ENCODE measurements around the gene STAT6.
"Not testable (repeated sequence)": the region's sequence is repeated elsewhere in the genome, so short reads cannot be mapped to it uniquely, and the experiment has no call there.

Gene STAT6

DNA sequence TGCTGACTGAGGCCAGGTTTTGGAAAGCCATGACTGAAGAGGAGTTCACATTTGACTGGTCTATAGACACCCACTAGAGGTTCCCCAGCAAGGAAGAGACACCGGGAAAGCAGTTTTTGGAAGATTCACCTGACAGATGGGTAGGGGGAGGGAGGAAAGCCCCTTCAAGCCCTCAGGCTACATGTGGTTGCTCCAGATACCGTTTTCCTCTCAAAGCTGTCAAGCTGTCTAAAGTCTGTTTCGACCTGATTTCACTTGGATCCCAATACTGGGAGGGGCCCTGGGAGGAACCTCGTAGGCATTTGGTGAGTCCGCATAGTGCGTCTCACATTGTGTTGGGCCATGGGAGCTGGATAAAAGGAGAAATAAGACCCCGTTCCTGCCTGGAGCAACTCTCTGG lies 15.4 kb upstream of the STAT6 start:
- no peak for DNase-seq (ENCODE audit: low read depth in 2 of 2)

DNA sequence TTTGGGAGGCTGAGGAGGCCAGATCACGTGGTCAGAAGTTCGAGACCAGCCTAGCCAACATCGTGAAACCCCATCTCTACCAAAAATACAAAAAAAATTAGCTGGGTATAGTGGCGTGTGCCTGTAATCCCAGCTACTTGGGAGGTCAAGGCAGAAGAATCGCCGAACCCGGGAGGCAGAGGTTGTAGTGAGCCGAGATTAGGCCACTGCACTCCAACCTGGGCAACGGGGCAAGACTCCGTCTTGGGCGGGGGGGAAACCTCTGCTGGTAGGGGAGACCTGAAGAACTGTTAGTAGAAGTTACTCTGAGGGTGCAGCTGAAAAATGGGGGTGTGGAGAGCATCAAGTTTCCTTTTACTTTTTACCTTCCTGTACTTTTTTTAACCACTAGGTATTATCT lies 14.9 kb upstream of the STAT6 start:
- no peak for DNase-seq (ENCODE audit: low read depth in 2 of 2)

DNA sequence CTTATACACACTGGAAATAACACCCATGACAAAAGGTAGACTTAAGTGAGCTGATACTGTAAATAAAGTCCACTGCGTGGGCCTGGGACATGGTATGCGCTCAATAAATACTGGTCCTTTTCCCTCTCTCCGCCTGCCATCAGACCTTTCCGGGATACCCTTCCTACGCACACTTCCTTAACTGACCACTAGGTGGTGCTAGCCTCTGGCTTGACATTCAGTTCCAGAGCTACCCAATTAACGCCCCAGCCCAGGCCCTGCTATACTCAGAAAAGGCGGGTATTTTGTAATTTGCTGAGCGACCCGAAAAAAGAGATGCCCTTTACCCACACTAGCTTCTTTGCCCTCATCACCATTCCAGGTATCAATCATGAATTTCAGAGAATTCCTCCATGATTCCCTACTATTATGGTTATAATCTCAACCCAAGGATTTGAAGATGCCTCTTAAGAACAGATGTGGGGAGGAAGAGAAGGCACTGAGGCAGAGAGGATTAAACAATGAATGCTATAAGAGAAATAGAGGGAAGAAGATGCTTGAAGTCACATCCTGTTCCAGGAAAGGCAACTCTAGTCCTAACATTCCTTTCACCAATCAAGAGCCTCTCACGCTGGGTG lies 13.2 kb upstream of the STAT6 start:
- peak; percentile 67 to 77 for DNase-seq (ENCODE audit: low read depth in 2 of 2)

DNA sequence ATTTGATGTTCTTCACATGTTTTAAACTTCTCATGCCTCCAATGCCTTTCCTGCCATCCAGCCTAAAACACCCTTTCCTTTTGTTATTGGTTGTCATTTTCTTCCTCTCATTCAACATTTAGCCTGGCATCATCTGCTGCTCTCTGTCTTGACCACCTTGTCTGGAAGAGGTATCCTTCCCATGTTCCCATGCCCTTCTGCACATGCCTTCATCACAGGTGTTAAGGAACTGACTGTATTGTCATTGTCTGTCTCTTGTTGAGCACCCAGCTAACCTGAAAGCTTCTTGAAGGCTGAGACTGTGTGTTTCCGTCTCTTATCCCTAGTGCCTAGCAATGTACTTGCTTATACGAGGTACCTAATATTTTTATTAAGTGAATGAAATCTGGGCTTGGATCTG lies 12.7 kb upstream of the STAT6 start:
- no peak for DNase-seq (ENCODE audit: low read depth in 2 of 2)

DNA sequence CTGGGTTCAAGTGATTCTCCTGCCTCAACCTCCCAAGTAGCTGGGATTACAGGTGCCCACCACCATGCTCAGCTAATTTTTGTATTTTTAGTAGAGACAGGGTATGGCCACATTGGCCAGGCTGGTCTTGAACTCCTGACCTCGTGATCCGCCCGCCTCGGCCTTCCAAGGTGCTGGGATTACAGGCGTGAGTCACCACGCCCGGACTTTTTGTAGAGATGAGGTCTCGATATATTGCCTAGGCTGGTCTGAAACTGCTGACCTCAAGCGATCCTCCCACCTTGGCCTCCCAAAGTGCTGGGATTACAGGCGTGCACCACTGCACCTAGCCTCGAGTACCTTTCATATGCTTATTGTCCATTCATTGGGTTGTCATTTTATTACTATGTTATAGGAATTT lies 9.6 kb upstream of the STAT6 start:
- not testable (repeated sequence) for DNase-seq (ENCODE audit: low read depth in 2 of 2)

DNA sequence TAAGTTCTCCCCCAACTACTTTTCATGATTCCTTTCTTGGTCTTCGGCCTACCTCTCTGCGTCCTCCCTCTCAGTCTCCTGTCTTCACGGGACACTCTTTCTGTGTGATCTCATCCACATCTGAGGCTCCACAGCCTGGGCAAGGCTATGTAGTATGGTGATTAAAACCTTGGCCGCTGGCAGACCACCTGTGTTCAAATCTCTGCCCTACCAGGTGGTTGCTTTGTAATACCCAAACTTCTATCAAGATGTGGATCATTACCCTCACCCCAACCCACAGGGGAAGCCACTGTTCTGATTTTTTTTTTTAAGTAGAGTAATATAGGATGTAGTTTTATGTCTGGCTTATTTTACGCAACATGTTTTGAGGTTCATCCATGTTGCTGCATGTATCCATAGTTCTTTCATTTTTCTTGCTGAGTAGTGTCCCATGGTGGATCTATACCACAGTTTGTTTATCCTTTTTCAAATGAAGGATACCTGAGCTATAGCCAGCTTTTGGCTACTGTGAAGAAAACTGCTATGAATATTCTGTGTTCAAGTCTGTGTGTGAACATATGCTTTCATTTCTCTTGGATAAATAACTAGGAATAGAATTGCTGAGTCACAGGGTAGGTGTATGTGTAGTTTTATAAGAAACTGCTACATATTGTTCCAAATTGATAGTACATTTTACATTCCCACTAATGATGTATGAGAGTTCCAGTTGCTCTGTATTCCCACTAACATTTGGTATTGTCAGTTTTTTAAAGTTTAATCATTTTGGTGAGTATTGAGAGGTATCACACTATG lies 8.3 kb upstream of the STAT6 start:
- no peak for DNase-seq (ENCODE audit: low read depth in 2 of 2)

GRCh38 chr12:57118711-57119271 lies 7.6 kb upstream of the STAT6 start:
- no peak for DNase-seq (ENCODE audit: low read depth in 2 of 2)

GRCh38 chr12:57116580-57117281 lies 5.6 kb upstream of the STAT6 start:
- DNase-seq (ENCODE audit: low read depth in 2 of 2) = no peak

DNA sequence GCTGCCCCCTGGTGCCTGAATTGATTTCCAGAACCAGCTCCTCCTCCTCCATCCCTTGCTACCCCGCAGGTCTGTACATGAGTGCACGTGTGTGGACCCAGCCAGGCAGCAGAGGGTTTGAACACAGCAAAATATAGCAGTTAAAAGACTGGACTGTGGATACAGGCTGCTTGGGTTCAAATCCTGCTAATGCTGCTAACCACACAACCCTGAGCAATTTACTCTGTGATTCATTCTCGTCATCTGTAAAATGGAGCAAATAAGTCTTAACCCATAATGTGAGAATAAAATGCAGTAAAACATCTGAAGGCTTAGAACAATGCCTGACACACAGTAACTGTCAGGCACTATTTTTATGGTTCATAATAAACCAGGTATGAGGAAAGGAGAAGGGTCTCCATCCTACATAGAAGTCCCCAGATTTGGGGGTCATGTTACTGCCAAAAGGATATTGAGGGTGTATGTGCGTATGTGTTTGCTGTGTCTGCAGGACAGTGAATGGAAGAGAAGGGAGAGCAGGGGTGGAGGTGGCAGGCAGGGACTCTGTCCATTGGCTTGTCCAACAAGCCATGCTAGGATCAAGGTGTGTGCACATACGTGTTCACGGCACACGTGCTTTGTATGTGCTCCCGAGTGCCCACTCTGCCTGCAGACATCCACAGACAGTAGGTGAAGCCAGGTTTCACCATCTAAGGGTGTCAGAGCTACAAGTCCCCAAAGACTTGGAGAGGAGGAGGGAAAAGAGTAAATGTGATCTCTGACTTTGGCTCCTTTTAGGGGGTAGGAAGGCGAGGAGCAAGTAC lies 1.5 kb upstream of the STAT6 start:
- DNase-seq (ENCODE audit: low read depth in 2 of 2) = peak in 1 of 2 donors; percentile 83

DNA sequence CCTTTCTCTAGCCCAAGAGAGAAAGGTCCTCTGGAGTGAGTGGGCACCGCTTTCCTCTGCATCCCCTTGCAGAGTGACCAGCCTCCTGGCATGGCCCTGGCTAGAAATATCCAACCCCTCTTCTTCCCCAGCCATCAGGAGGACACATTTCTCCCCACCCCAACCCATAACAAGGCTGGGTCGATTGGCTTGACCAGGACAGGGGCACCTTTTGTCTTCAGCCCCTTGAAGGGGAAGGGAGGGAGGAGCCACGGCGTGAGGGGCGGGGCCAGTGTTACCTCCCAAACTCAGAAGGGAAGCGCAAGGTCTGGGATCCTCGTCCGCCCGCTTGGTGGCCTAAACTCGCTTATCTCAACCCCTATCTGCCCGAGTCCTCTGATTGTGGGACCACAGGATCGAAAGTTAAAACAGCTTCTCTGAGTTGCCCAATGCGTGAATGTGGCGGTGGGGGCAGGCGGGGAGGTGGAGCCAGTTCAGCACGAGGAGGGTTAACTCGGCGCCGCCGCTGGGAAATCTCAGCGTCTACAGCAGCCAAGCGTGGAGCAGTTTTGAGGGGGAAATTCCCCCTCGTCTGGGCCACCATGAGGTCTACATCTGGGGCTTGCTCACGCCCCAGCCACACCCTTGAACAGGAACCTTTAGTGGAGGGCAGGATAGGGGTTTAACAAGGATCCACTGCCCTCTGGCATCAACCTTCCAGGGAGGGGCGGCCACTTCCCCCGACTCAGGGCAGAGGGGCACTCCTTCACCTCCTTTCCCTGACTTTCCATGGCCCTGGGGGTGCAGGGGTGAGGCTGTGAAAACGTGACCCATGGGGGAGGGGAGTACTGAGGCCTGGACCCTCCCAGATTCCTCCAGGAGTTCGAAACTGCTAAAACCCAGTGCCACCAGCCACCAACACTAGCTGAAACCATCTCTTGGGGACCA lies 795 bp downstream of the STAT6 start:
- DNase-seq (ENCODE audit: low read depth in 2 of 2) = peak; percentile 74 to 76

DNA sequence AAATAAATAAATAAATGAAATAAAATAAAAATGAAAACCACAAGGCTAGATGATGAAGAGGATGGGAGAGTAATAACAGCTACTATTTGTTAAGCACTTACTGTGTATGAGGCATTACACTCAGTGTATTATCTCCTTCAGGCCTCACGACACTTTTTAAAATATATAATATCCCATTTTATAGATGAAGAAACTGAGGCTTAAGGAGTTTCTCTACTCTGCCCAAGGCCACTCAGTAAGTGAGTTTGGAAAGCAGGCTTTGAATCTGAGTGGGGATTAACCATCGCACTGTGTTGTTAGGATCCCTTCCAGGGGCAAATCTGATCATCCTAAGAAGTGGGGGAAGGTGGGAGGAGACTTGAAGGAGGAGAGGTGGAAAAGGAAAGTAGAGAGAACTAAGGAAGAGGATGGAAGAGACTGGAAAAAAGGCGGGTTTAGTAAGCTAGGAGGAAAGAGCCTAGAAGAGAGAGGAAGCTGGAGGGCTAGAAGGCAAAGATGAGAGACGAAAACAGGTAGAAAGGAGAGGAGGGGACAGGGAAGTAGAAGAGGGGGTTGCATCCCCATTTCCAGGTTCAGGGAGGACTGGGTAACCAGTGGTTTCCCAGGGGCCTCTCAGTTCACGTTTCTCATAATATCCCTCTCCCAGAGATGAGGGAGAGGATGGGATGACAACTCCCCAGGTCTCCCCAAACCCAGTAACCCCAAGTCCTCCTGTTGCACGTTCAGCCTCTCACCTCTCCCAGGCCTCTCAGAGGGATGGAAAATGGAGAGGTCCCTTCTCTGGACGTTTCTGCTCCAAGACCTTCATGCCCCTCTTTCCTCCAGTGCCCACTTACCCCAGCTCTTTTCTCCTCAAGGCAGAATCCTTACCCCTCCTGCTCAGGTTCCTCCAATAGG lies 1.7 kb downstream of the STAT6 start:
- DNase-seq (ENCODE audit: low read depth in 2 of 2) = no peak

DNA sequence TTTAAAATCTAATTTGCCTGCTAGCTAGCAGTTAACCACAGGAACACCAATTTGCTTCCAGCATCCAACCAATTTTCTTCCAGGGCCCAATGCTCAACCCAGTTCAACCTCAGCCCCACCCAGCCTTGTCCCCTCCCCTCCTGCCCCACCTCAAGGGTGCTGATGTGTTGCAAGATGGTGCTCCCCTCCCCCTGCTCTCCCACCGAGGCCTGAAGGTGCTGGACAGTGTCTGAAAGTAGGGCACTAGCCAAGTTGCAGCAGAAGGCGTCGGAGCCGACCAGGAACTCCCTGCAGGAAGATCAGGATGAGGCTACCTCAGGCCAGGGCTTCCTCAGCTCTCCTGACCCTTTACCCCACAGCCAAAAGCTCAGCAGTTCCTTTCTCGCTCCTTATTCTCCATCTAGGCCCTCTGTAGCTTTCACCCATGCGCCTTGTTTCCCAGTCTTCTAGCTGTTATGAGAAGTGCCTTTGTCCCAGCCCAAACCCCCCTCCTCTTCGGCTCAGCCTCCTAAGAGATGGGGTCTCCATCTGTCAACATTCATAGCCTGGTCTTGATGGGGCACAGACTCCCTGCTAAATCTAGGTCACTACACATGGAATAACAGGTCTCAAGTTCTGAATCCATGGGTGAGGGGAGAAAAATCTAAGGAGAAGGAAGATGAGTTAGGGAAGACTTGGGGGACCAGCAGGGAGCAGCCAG lies 3.6 kb downstream of the STAT6 start:
- no peak for DNase-seq (ENCODE audit: low read depth in 2 of 2)

GRCh38 chr12:57106021-57106708 lies 5.0 kb downstream of the STAT6 start:
- no peak for DNase-seq (ENCODE audit: low read depth in 2 of 2)

GRCh38 chr12:57105011-57105753 lies 6.0 kb downstream of the STAT6 start:
- DNase-seq (ENCODE audit: low read depth in 2 of 2) = no peak

DNA sequence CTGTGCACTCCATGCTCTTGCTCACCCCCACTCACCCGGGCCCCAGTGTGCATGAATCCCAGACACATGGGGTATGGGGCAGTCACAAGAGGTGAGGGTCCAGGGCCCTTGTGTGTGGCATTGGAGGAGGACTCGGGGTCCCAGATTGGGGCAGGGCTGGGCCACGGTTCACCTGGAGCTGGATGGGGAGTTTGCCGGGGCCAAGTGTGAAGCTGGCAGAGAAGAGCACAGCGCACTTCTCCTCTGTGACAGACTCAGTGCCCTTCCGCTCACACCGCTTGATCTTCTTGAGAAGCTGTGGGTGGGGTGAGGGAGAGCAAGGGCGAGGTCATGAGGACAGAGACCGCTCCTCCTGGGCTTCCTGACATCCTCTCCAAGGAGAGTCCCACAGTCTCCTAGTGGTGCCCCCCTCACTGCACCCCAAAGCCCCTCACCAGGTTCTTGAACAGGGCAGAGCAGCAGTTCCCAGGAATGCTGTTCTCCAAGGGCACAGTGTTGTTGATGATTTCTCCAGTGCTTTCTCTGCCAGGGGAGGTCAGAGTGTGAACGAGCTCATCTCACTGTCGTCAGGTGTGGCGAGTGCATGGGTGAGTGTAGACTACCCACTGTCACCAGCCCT lies 6.8 kb downstream of the STAT6 start:
- no peak for DNase-seq (ENCODE audit: low read depth in 2 of 2)

GRCh38 chr12:57103856-57104255 lies 7.3 kb downstream of the STAT6 start:
- DNase-seq (ENCODE audit: low read depth in 2 of 2) = no peak

All from stimulated activated CD4-positive, alpha-beta T cell treated with anti-CD3 and anti-CD28 coated beads, Interleukin-4, amount 100 ng/mL, for 48 hours (primary cell).